GM12892 (cell line): Measurements from ENCODE around the gene PPFIA3.
"Not testable (repeated sequence)": the region's sequence is repeated elsewhere in the genome, so short reads cannot be mapped to it uniquely, and the experiment has no call there.

ENCODE experiments used
- DNase-seq: peaks from one replicate; pipeline ENCODE4 v3.0.0; 2011; ENCODE audit not compliant: insufficient read length
- FAIRE-seq: peaks from 2 replicates; lab custom pipeline; 2011; peaks lifted over from hg19 to GRCh38; lab: Jason Lieb, UNC
- POLR2A ChIP-seq: IDR thresholded peaks from 2 replicates; pipeline ENCODE4 v1.6.1; 2011; ENCODE audit warnings: low read depth, low read length, control low read depth
- POLR2AphosphoS5 ChIP-seq: IDR thresholded peaks from 2 replicates; pipeline ENCODE4 v1.6.1; 2011; ENCODE audit warnings: low read depth, low read length, control low read depth
- TAF1 ChIP-seq: IDR thresholded peaks from 2 replicates; pipeline ENCODE4 v1.6.1; 2011; ENCODE audit warnings: low read depth, mild to moderate bottlenecking, control low read depth, low read length, borderline replicate concordance

PPFIA3 gene

DNA sequence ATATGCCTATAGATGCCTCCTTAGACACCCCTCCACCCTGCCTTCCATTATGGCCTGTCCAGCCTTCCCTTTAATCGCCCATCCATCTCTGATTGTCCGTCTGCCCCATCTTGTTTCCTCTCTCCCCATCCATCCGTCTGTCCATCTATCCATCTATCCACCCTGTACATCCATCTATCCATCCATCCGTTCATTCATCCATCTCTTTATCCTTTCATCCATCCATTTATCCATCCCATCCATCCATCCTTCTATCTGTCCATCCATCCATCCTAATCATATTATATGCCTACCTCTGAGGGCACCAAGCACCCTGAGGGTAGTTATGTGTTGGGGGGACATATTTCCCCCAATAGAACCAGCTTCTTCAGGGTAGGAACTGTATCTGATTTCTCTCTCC, 61.3 kb downstream of the PPFIA3 start:
- TF ChIP-seq POLR2AphosphoS5 (no peak), TAF1 (no peak), POLR2A (no peak)
- DNase-seq: no peak
- no peak for FAIRE-seq

DNA sequence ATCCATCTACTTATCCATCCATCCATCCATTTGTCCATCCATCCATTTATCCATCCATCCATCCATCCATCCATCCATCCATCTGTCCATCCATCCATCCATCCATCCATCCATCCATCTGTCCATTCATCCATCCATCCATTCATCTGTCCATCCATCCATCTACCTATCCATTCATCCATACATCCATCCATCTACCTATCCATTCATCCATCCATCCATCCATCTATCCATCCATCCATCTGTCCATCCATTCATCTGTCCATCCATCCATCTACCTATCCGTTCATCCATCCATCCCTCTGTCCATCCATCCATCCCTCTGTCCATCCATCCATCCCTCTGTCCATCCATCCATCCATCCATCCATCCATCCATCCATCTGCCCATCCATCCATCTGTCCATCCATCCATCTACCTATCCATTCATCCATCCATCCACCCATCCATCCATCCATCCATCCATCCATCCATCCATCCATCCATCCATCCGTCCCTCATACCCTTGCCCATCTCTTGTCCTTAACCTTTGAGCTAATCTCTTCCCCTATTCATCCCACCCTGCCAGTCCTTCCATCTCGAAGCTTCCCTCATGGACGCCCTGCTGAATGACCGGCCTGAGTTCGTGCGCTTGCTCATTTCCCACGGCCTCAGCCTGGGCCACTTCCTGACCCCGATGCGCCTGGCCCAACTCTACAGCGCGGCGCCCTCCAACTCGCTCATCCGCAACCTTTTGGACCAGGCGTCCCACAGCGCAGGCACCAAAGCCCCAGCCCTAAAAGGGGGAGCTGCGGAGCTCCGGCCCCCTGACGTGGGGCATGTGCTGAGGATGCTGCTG, 62.9 kb downstream of the PPFIA3 start:
- DNase-seq, FAIRE-seq: not testable (repeated sequence)

DNA sequence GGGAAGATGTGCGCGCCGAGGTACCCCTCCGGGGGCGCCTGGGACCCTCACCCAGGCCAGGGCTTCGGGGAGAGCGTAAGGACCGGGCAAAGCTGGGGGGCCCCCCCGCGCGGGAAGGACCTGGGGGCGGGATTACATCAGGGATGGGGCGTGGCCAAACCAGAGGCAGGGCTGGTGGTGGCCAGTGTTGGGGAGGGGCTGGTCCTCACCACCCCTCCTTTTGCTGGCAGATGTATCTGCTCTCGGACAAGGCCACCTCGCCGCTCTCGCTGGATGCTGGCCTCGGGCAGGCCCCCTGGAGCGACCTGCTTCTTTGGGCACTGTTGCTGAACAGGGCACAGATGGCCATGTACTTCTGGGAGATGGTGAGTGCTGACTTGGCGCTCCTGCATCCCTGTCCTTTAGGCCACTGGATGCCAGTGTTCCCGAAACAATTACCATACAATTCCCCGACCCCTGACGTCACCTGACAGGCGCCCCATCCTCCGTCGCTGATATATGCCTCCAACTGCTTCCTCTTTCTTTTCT, 63.6 kb downstream of the PPFIA3 start:
- no peak for TF ChIP-seq POLR2A
- no peak for TF ChIP-seq POLR2AphosphoS5
- TF ChIP-seq TAF1: no peak
- FAIRE-seq: no peak
- DNase-seq: no peak

DNA sequence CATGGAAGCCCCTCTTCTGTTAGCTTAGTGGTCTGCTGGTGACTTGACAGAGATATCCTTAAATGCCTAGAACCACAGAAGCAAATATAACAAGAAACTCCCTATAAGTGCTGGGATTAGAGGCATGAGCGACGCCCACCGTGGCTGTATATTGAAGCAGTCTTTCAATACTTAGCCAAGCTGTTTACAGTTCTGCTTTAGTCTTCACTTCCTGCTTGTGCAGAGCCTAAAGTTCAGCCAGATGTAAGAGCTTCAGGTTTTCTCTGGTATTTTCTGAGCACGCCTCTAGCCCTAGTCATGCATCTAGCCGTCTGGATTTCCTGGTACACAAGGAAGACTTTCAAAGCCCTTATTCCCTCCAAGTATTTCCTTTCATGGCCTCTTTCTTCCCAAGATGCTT, 66.8 kb downstream of the PPFIA3 start:
- TF ChIP-seq POLR2A (no peak), POLR2AphosphoS5 (no peak), TAF1 (no peak)
- no peak for DNase-seq
- FAIRE-seq: no peak

DNA sequence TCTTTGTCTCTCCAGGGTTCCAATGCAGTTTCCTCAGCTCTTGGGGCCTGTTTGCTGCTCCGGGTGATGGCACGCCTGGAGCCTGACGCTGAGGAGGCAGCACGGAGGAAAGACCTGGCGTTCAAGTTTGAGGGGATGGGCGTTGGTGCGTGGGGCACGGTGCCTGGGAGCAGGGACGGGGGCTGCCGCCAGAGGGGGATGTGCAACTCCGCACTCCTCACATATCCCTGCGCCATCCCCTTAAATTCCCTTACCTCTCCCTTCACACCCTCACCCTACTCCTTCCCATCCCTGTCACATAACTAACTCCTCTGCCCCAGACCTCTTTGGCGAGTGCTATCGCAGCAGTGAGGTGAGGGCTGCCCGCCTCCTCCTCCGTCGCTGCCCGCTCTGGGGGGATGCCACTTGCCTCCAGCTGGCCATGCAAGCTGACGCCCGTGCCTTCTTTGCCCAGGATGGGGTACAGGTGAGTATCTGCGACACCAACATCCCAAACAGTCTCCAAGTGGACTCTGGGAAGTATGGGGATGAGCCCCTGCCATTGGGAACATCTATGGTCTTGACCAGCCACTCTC, 69.4 kb downstream of the PPFIA3 start:
- no peak for DNase-seq
- TF ChIP-seq TAF1 (no peak), POLR2A (no peak), POLR2AphosphoS5 (no peak)
- no peak for FAIRE-seq

DNA sequence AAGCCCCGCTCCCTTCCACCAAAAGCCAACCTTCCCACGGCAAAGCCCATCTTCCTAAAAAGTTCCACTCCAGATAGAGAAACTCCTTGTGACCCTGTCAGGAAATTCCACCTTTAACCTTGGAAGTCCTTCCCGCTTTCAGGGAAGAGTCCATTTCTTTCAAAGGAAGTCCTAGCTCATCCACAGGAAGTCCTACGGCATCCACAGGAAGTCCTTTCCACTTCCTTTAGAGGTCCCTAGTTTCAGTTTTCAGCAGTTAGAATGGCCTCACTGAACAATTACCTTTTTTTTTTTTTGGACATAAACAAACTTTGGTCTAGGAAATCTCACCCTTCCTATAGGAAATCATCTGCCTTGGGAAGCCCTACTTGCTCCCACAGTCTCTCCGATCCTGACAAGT, 69.9 kb downstream of the PPFIA3 start:
- FAIRE-seq (no peak), DNase-seq (no peak)
- TF ChIP-seq TAF1: no peak
- TF ChIP-seq POLR2AphosphoS5: no peak

DNA sequence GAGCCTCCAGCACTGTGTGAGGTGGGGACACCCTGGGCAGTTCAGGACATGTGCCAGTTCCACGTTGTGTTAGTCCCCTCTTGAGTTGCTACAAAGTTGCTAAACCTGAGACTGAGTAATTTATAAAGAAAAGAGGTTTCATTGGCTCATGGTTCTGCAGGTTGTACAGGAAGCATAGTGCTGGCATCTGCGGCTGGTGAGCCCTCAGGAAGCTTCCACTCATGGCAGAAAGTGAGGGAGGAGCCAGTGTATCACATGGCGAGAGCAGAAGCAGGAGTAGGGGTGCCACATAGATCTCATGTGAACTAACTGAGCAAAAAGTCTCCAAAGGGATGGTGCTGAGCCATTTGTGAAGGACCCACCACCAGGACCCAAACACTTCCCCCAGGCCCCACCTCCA, 71.4 kb downstream of the PPFIA3 start:
- FAIRE-seq (no peak), DNase-seq (no peak)

DNA sequence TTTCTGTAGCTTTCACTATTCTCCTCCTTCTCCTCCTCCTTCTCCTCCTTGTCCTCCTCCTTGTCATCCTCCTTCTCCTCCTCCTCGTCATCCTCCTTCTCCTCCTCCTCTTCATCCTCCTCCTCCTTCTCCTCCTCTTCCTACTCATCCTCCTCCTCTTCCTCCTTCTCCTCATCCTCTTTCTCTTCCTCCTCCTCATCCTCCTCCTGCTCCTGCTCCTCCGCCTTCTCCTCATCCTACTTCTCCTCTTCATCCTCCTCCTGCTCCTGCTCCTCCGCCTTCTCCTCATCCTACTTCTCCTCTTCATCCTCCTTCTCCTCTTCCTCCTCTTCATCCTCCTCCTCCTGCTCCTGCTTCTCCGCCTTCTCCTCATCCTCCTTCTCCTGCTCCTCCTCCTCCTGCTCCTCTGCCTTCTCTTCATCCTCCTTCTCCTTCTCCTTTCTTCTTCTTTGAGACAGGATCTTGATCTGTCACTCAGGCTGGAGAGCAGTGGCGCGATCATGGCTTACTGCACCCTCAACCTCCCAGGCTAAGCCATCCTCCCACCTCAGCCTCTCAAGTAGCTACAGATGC, 74.6 kb downstream of the PPFIA3 start:
- DNase-seq: no peak

More for the DNA sequence above, 71.4 kb downstream of the PPFIA3 start:
- TF ChIP-seq POLR2AphosphoS5: no peak
- TF ChIP-seq TAF1: no peak
- no peak for TF ChIP-seq POLR2A

DNA sequence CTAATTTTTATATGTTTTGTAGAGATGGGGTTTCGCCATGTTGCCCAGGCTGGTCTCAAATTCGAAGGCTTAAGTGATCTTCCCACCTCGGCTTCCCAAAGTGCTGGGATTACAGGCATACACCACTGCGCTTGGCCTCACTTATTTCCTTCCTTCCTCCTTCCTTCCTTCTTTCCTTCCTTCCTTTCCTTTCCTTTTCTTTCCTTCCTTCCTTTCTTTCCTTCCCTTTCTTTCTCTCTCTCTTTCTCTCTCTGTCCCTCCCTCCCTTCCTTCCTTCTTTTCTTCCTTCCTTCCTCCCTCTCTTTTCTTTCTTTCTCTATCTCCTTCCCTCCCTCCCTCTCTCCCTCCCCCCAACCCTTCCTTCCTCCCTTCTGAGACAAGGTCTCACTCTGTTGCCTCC, 75.1 kb downstream of the PPFIA3 start:
- DNase-seq: no peak
- TF ChIP-seq TAF1 (no peak), POLR2A (no peak)
- FAIRE-seq: no peak

More for the DNA sequence above, 74.6 kb downstream of the PPFIA3 start:
- TF ChIP-seq TAF1: no peak
- no peak for TF ChIP-seq POLR2A
- TF ChIP-seq POLR2AphosphoS5: no peak
- FAIRE-seq: no peak

DNA sequence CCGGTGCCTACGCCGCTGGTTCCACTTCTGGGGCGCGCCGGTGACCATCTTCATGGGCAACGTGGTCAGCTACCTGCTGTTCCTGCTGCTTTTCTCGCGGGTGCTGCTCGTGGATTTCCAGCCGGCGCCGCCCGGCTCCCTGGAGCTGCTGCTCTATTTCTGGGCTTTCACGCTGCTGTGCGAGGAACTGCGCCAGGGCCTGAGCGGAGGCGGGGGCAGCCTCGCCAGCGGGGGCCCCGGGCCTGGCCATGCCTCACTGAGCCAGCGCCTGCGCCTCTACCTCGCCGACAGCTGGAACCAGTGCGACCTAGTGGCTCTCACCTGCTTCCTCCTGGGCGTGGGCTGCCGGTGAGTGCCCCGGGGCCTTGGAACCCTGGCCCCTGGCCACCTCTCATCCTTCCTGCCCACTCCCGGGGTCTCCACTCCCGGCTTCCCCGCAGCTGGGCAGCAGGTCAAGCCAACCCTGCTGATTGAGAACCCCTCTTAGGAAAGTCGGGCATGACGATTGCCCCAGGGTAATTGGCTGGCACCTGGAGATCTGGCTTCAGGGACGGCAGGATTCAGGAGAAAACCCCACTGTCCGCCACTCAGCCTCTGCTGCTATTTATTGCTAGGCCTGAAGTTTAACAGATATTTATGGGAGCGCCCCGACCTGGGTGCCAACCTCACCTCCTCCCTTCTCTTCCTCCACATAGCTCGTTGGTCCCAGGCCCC, 77.3 kb downstream of the PPFIA3 start:
- FAIRE-seq: no peak
- TF ChIP-seq POLR2A (no peak), TAF1 (no peak), POLR2AphosphoS5 (no peak)

DNA sequence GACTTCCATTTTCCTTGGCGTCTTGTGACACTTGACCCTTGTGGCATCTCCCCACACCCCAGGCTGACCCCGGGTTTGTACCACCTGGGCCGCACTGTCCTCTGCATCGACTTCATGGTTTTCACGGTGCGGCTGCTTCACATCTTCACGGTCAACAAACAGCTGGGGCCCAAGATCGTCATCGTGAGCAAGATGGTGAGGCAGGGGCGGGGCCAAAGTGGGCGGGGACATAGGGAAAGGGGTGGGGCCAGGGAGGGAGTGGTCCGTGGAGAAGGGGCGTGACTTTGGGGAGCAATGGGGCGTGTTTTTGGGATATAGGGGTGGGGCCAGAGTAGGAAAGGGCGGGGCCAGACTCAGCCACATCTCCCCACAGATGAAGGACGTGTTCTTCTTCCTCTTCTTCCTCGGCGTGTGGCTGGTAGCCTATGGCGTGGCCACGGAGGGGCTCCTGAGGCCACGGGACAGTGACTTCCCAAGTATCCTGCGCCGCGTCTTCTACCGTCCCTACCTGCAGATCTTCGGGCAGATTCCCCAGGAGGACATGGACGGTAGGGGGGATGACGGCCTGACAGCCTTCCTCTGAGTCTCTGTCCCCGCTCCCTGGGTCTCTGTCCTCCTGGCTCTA, 81.0 kb downstream of the PPFIA3 start:
- no peak for DNase-seq
- FAIRE-seq: no peak
- TF ChIP-seq POLR2AphosphoS5: no peak
- TF ChIP-seq TAF1: no peak

More for the DNA sequence above, 77.3 kb downstream of the PPFIA3 start:
- DNase-seq: no peak
